Mucosa of descending colon (tissue), 3 donors: Measurements from ENCODE around the gene BMP6. TPM values are rescaled to one million over a fixed set of nuclear protein-coding genes. Genes with fewer than 3 reads are reported as not detected.

Source experiments
- ATAC-seq: fragments of 200-7000 bp; cut with Tn5 transposase; one replicate; pipeline ENCODE4 v1.9.1; 2020; ENCODE audit warnings: mild to moderate bottlenecking, moderate library complexity
- DNase-seq, 3 donors: peaks; one replicate each; pipeline ENCODE4 v3.0.0-alpha.2; 2020
- H3K36me3 ChIP-seq: fragments of 200-600 bp; one replicate; pipeline ENCODE4 v1.8.0; 2021; ENCODE audit warnings: low read depth, mild to moderate bottlenecking
- H3K4me1 ChIP-seq: fragments of 200-600 bp; one replicate; pipeline ENCODE4 v1.8.0; 2021; ENCODE audit warnings: low read depth, mild to moderate bottlenecking
- H3K4me3 ChIP-seq: fragments of 200-600 bp; one replicate; pipeline ENCODE4 v1.8.0; 2021; ENCODE audit warnings: mild to moderate bottlenecking
- H3K9me3 ChIP-seq: fragments of 200-600 bp; one replicate; pipeline ENCODE4 v1.8.0; 2021; ENCODE audit warnings: mild to moderate bottlenecking
- intact Hi-C, 2 donors: fragments of 100-400 bp; cut with DNase I in 1 of 2; cut with micrococcal nuclease in 1 of 2; formaldehyde crosslinking; loops; one replicate each; pipeline versions ENCODE4 v1.11.0 to v1.11.1; 2022; cut with DNase I, micrococcal nuclease
- total RNA-seq, 3 donors: library from RNA; stranded (reverse); fragmentation: NEBNext Ultra II Directional in 2 of 3; extraction: Animal tissue kit (Norgen Biotek cat#: 25700) in 2 of 3; gene quantifications; one replicate each; pipeline versions ENCODE4 v1.2.1 to v1.2.4, GENCODE V29; 2021 to 2023
- TF ChIP-seq, protein P1 (sequence below): fragments of 200-600 bp; IDR thresholded peaks from one replicate; pipeline ENCODE4 v1.8.0; 2022; ENCODE audit warnings: antibody characterized with exemption, mild to moderate bottlenecking
- donor health status: DM: no; HTN: no; CAD: no; lungs with moderate emphysema.
- donor health status: DM: no; HTN: no; CAD: no.
- donor health status: DM: no; HTN: yes; CAD: no.

BMP6 gene
- total RNA-seq, 3 donors from 2014 or later = 0.55 to 1.9 (median 0.98) TPM

- Histone ChIP-seq H3K4me3 (no peak overlapping the region), H3K36me3 (no peaks in the 10 kb centered on the region), H3K4me1 (peaks cover 3% of the 10 kb centered on the region), H3K9me3 (no peaks in the 10 kb centered on the region)
- ATAC-seq (no peak), DNase-seq (no peak)
- intact Hi-C loops = no loop called here
- TF ChIP-seq, protein P1, sequence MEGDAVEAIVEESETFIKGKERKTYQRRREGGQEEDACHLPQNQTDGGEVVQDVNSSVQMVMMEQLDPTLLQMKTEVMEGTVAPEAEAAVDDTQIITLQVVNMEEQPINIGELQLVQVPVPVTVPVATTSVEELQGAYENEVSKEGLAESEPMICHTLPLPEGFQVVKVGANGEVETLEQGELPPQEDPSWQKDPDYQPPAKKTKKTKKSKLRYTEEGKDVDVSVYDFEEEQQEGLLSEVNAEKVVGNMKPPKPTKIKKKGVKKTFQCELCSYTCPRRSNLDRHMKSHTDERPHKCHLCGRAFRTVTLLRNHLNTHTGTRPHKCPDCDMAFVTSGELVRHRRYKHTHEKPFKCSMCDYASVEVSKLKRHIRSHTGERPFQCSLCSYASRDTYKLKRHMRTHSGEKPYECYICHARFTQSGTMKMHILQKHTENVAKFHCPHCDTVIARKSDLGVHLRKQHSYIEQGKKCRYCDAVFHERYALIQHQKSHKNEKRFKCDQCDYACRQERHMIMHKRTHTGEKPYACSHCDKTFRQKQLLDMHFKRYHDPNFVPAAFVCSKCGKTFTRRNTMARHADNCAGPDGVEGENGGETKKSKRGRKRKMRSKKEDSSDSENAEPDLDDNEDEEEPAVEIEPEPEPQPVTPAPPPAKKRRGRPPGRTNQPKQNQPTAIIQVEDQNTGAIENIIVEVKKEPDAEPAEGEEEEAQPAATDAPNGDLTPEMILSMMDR = no peak
These were observed 33.5 kb upstream of the BMP6 start for GRCh38 chr6:7692453-7692784.

- H3K36me3 ChIP-seq = no peaks in the 10 kb centered on the region
- H3K9me3 ChIP-seq = no peaks in the 10 kb centered on the region
- no peak for ATAC-seq
- TF ChIP-seq, protein P1 = no peak
- peaks cover 3% of the 10 kb centered on the region for H3K4me1 ChIP-seq
- H3K4me3 ChIP-seq = no peak overlapping the region
- intact Hi-C loops = no loop called here
- no peak for DNase-seq
These were observed 32.1 kb upstream of the BMP6 start for GRCh38 chr6:7693827-7694226.

DNA sequence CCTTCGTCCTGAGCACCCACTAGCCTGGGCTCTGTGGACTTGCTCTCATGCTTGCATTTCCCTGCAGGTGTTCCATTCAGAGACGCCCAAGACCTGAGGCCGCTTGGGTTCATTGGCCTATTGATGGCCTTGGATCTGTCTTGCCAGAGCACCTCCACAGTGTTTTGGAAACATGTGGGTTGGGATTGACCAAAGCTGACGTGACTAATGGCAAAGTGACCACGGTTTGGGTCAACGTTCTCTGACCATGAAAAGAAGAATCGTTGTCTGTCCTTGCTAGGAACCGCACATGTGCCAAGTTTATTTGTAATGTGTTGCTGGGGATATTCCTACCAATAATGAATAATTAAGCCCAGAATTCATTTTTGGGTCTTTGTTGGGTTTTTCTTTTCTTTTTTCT is 29.8 kb upstream of the BMP6 start:
- ATAC-seq (no peak), DNase-seq (no peak)
- intact Hi-C loops = no loop called here
- TF ChIP-seq, protein P1 = no peak
- H3K36me3 ChIP-seq = no peaks in the 10 kb centered on the region
- H3K4me1 ChIP-seq = peaks cover 3% of the 10 kb centered on the region
- no peaks in the 10 kb centered on the region for H3K9me3 ChIP-seq
- no peak overlapping the region for H3K4me3 ChIP-seq

DNA sequence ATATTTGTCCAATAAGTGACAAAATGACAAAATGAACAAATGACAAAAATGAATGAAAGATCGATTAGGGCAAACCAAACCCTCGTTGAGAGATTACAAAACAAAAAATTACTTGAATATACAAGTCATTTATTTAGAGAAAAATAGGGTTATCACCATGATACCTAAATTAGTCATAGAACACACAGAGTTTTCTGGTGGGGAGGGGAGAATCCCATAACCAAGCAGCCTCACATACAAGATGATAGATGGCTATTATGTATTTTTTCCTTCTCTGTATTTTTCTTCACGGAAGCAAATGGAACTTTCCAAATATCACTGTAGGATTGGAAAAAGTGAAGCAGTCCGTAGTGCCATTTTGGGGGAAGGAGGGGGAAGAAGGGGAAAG is 28.5 kb upstream of the BMP6 start:
- Histone ChIP-seq H3K4me3 (no peak overlapping the region), H3K36me3 (no peaks in the 10 kb centered on the region), H3K9me3 (no peaks in the 10 kb centered on the region), H3K4me1 (peaks cover under 1% of the 10 kb centered on the region)
- TF ChIP-seq, protein P1 = no peak
- intact Hi-C loops = no loop called here
- no peak for DNase-seq
- ATAC-seq = no peak

- TF ChIP-seq, protein P1 = no peak
- peak; percentile 22 for ATAC-seq
- intact Hi-C loops = no loop called here
- no peaks in the 10 kb centered on the region for H3K9me3 ChIP-seq
- H3K36me3 ChIP-seq = no peaks in the 10 kb centered on the region
- no peak for DNase-seq
- H3K4me3 ChIP-seq = no peak overlapping the region
- H3K4me1 ChIP-seq = no peaks in the 10 kb centered on the region
These were observed 27.9 kb upstream of the BMP6 start for GRCh38 chr6:7697820-7698623.
